Adrenal gland (tissue), 12 donors: ENCODE data around the gene AGBL4. TPM values are rescaled to one million over a fixed set of nuclear protein-coding genes. Genes with fewer than 3 reads are reported as not detected.

Experiments
- DNase-seq, 7 donors: peaks; one replicate each; pipeline ENCODE4 v3.0.0-alpha.2; 2019 to 2020
- H3K27ac ChIP-seq, 5 donors: fragments of 200-600 bp; sonication (generic) in 4 of 5; 1 replicate in 3 of 5; 2 replicates in 2 of 5; pipeline versions ENCODE4 v1.5.1 to v1.8.0; 2016 to 2020; ENCODE audit warnings: mild to moderate bottlenecking in 1 of 5
- H3K27me3 ChIP-seq: fragments of 200-600 bp; 2 replicates; pipeline ENCODE4 v1.8.0; 2021
- H3K36me3 ChIP-seq, 2 donors: fragments of 200-600 bp; replicated peaks in 1 of 2; 1 replicate in 1 of 2; 2 replicates in 1 of 2; pipeline versions ENCODE4 v1.5.1 to v1.8.0; 2018 to 2022
- H3K4me1 ChIP-seq, 2 donors: fragments of 200-600 bp; replicated peaks in 1 of 2; 1 replicate in 1 of 2; 2 replicates in 1 of 2; pipeline versions ENCODE4 v1.5.1 to v1.8.0; 2018 to 2021
- H3K4me3 ChIP-seq, 4 donors: fragments of 200-600 bp; sonication (generic) in 3 of 4; one replicate each; pipeline ENCODE4 v1.5.1; 2016 to 2018
- H3K9me3 ChIP-seq, 3 donors: fragments of 200-600 bp; sonication (generic) in 1 of 3; replicated peaks in 1 of 3; 1 replicate in 2 of 3; 2 replicates in 1 of 3; pipeline versions ENCODE4 v1.5.1 to v1.8.0; 2016 to 2021
- CTCF ChIP-seq, 6 experiments: fragments of 450-650 bp in 4 of 6; fragments of 200-600 bp in 2 of 6; sonication (generic) in 1 of 6; IDR thresholded peaks; 1 replicate in 5 of 6; 2 replicates in 1 of 6; pipeline versions ENCODE4 v1.5.1 to v1.8.0; 2016 to 2021; ENCODE audit warnings: antibody characterized with exemption in 6 of 6, mild to moderate bottlenecking in 2 of 6, moderate library complexity in 1 of 6
- POLR2A ChIP-seq, 2 donors: fragments of 450-650 bp; IDR thresholded peaks; one replicate each; pipeline ENCODE4 v1.6.1; 2017; ENCODE audit warnings: antibody characterized with exemption in 2 of 2, mild to moderate bottlenecking in 2 of 2, moderate library complexity in 1 of 2
- WGBS, 4 donors: extraction: QIAGEN DNeasy Blood & Tissue Kit in 2 of 4; methylation state at CpG; one replicate each; pipeline versions ENCODE4 v1.1.5 to v1.1.7; 2013 to 2017; 5-methylcytosine and 5-hydroxymethylcytosine counted together
- intact Hi-C, 2 donors: fragments of 100-400 bp; cut with DNase I; formaldehyde crosslinking; loops; one replicate each; pipeline versions ENCODE4 v1.14.1 to v1.15.0; 2022 to 2023
- polyA plus RNA-seq, 3 donors: library from polyadenylated mRNA; stranded (reverse); fragments of 200-250 nt in 2 of 3; fragments of 350-450 nt in 1 of 3; fragmentation: Illumina TruSeq in 1 of 3; extraction: RNeasy Lipid Tissue Mini Kit (QIAGEN cat#74804) in 1 of 3; gene quantifications; one replicate each; pipeline ENCODE4 v1.2.3, GENCODE V29; 2013 to 2014
- total RNA-seq, 9 donors: library from RNA; depleted of rRNA in 4 of 9; stranded (reverse); fragments of >200 nt in 4 of 9; fragments of 120-200 nt in 1 of 9; fragmentation: NEBNext Ultra II Directional in 1 of 9; extraction: Animal tissue kit (Norgen Biotek cat#: 25700) in 1 of 9; gene quantifications; one replicate each; pipeline versions ENCODE4 v1.1.0 to v1.2.4, GENCODE V29; 2013 to 2023
- donor health status: healthy with polysubstance abuse.
- donor health status: Bipolar disorder and iron deficiency.
- donor health status: DM: yes; HTN: yes; CAD: no.
- donor health status: DM: no; HTN: no; CAD: no.
- donor health status: DM: no; HTN: no; CAD: no.
- donor health status: DM: yes; HTN: yes; CAD: no.

Gene AGBL4
- total and polyA plus RNA-seq, 12 donors: 0.10 to 1.9 (median 0.80) TPM; not detected in 2

GRCh38 chr1:48753293-48753692 is 1270.5 kb downstream of the AGBL4 start:
- Histone ChIP-seq H3K4me3 (no peak overlapping the region), H3K4me1 (no peaks in the 10 kb centered on the region), H3K27ac (no peak overlapping the region), H3K36me3 (peaks cover 0 to 5% of the 10 kb centered on the region in 2 donors), H3K9me3 (no peaks in the 10 kb centered on the region), H3K27me3 (no peaks in the 10 kb centered on the region)
- intact Hi-C loops: no loop called here
- TF ChIP-seq CTCF (IDR thresholded peaks at IDR 0.05) (no peak), POLR2A (IDR thresholded peaks at IDR 0.05) (no peak)
- 48 to 71% (median 60%) methylated on average over 1 of the region's 1 CpG for WGBS, 4 donors
- DNase-seq: no peak

- Histone ChIP-seq H3K4me1 (no peaks in the 10 kb centered on the region), H3K36me3 (no peaks in the 10 kb centered on the region), H3K27ac (no peak overlapping the region), H3K4me3 (no peak overlapping the region), H3K27me3 (no peaks in the 10 kb centered on the region), H3K9me3 (no peaks in the 10 kb centered on the region)
- TF ChIP-seq POLR2A (IDR thresholded peaks at IDR 0.05) (no peak), CTCF (IDR thresholded peaks at IDR 0.05) (no peak)
- intact Hi-C loops: no loop called here
- 73 to 92% (median 79%) methylated on average over 1 of the region's 1 CpG for WGBS, 4 donors
- no peak for DNase-seq
Observed at GRCh38 chr1:48750109-48750508, 1273.6 kb downstream of the AGBL4 start.

- WGBS, 4 donors: 85 to 88% (median 86%) methylated on average over 7 of the region's 7 CpGs
- Histone ChIP-seq H3K36me3 (no peaks in the 10 kb centered on the region), H3K27me3 (no peaks in the 10 kb centered on the region), H3K9me3 (no peaks in the 10 kb centered on the region), H3K4me1 (no peaks in the 10 kb centered on the region), H3K4me3 (no peak overlapping the region), H3K27ac (no peak overlapping the region)
- TF ChIP-seq CTCF (IDR thresholded peaks at IDR 0.05) (no peak), POLR2A (IDR thresholded peaks at IDR 0.05) (no peak)
- no peak for DNase-seq
- intact Hi-C loops: no loop called here
Observed at GRCh38 chr1:48749068-48749467, 1274.7 kb downstream of the AGBL4 start.

- no peaks in the 10 kb centered on the region for H3K36me3 ChIP-seq
- no peaks in the 10 kb centered on the region for H3K4me1 ChIP-seq
- H3K27ac ChIP-seq: no peak overlapping the region
- intact Hi-C loops: no loop called here
- WGBS, 4 donors: 87 to 95% (median 91%) methylated on average over 5 of the region's 5 CpGs
- no peaks in the 10 kb centered on the region for H3K27me3 ChIP-seq
- no peaks in the 10 kb centered on the region for H3K9me3 ChIP-seq
- no peak for DNase-seq
- TF ChIP-seq POLR2A (IDR thresholded peaks at IDR 0.05) (no peak), CTCF (IDR thresholded peaks at IDR 0.05) (no peak)
- H3K4me3 ChIP-seq: no peak overlapping the region
Observed at GRCh38 chr1:48746906-48747305, 1276.8 kb downstream of the AGBL4 start.
